ENCODE results near the gene LTBP1.

LTBP1 gene

GRCh38 chr2:33029926-33030325, 83.2 kb downstream of the LTBP1 start:
- H3K9ac ChIP-seq (ENCODE audit: low read length), result no peak overlapping the region
- no peak for DNase-seq (ENCODE audit: low read depth)
- no peaks in the 10 kb centered on the region for H3K27me3 ChIP-seq (replicated peaks; ENCODE audit: control insufficient read depth, insufficient read depth, low read length)
- H3K36me3 ChIP-seq (ENCODE audit: control insufficient read depth, insufficient read depth, low read length, severe bottlenecking), result no peaks in the 10 kb centered on the region
- peaks cover under 1% of the 10 kb centered on the region for H3K9me3 ChIP-seq (ENCODE audit: control insufficient read depth, low read length)
- H3K4me3 ChIP-seq (ENCODE audit: low read length), result no peak overlapping the region
- H3K4me1 ChIP-seq (ENCODE audit: control insufficient read depth, insufficient read depth, low read length), result peaks cover 5% of the 10 kb centered on the region

GRCh38 chr2:33030326-33030725, 83.6 kb downstream of the LTBP1 start:
- H3K9ac ChIP-seq (ENCODE audit: low read length), result no peak overlapping the region
- H3K36me3 ChIP-seq (ENCODE audit: control insufficient read depth, insufficient read depth, low read length, severe bottlenecking), result no peaks in the 10 kb centered on the region
- H3K4me1 ChIP-seq (ENCODE audit: control insufficient read depth, insufficient read depth, low read length), result peaks cover 5% of the 10 kb centered on the region
- H3K27me3 ChIP-seq (replicated peaks; ENCODE audit: control insufficient read depth, insufficient read depth, low read length), result no peaks in the 10 kb centered on the region
- H3K4me3 ChIP-seq (ENCODE audit: low read length), result no peak overlapping the region
- no peaks in the 10 kb centered on the region for H3K9me3 ChIP-seq (ENCODE audit: control insufficient read depth, low read length)
- DNase-seq (ENCODE audit: low read depth), result no peak

GRCh38 chr2:33032245-33032644, 85.5 kb downstream of the LTBP1 start:
- H3K9ac ChIP-seq (ENCODE audit: low read length), result no peak overlapping the region
- no peak for DNase-seq (ENCODE audit: low read depth)
- no peaks in the 10 kb centered on the region for H3K9me3 ChIP-seq (ENCODE audit: control insufficient read depth, low read length)
- peaks cover 5% of the 10 kb centered on the region for H3K4me1 ChIP-seq (ENCODE audit: control insufficient read depth, insufficient read depth, low read length)
- no peaks in the 10 kb centered on the region for H3K36me3 ChIP-seq (ENCODE audit: control insufficient read depth, insufficient read depth, low read length, severe bottlenecking)
- no peak overlapping the region for H3K4me3 ChIP-seq (ENCODE audit: low read length)
- H3K27me3 ChIP-seq (replicated peaks; ENCODE audit: control insufficient read depth, insufficient read depth, low read length), result no peaks in the 10 kb centered on the region

GRCh38 chr2:33033606-33034081, 86.9 kb downstream of the LTBP1 start:
- Histone ChIP-seq H3K9me3 (ENCODE audit: control insufficient read depth, low read length) (no peaks in the 10 kb centered on the region), H3K9ac (ENCODE audit: low read length) (peak overlapping the region; percentile 45), H3K4me1 (ENCODE audit: control insufficient read depth, insufficient read depth, low read length) (peaks cover 5% of the 10 kb centered on the region), H3K4me3 (ENCODE audit: low read length) (peak overlapping the region; percentile 71), H3K36me3 (ENCODE audit: control insufficient read depth, insufficient read depth, low read length, severe bottlenecking) (no peaks in the 10 kb centered on the region), H3K27me3 (replicated peaks; ENCODE audit: control insufficient read depth, insufficient read depth, low read length) (no peaks in the 10 kb centered on the region)
- peak; percentile 80 for DNase-seq (ENCODE audit: low read depth)

GRCh38 chr2:33034784-33035183, 88.0 kb downstream of the LTBP1 start:
- Histone ChIP-seq H3K9ac (ENCODE audit: low read length) (no peak overlapping the region), H3K4me3 (ENCODE audit: low read length) (peak overlapping the region; percentile 53), H3K4me1 (ENCODE audit: control insufficient read depth, insufficient read depth, low read length) (peaks cover 5% of the 10 kb centered on the region), H3K36me3 (ENCODE audit: control insufficient read depth, insufficient read depth, low read length, severe bottlenecking) (no peaks in the 10 kb centered on the region), H3K27me3 (replicated peaks; ENCODE audit: control insufficient read depth, insufficient read depth, low read length) (no peaks in the 10 kb centered on the region), H3K9me3 (ENCODE audit: control insufficient read depth, low read length) (no peaks in the 10 kb centered on the region)
- peak; percentile 73 for DNase-seq (ENCODE audit: low read depth)

GRCh38 chr2:33038230-33038629, 91.5 kb downstream of the LTBP1 start:
- no peak overlapping the region for H3K4me3 ChIP-seq (ENCODE audit: low read length)
- H3K9me3 ChIP-seq (ENCODE audit: control insufficient read depth, low read length), result no peaks in the 10 kb centered on the region
- H3K4me1 ChIP-seq (ENCODE audit: control insufficient read depth, insufficient read depth, low read length), result peaks cover 5% of the 10 kb centered on the region
- no peak overlapping the region for H3K9ac ChIP-seq (ENCODE audit: low read length)
- no peaks in the 10 kb centered on the region for H3K27me3 ChIP-seq (replicated peaks; ENCODE audit: control insufficient read depth, insufficient read depth, low read length)
- DNase-seq (ENCODE audit: low read depth), result no peak
- H3K36me3 ChIP-seq (ENCODE audit: control insufficient read depth, insufficient read depth, low read length, severe bottlenecking), result no peaks in the 10 kb centered on the region

- Histone ChIP-seq H3K27me3 (replicated peaks; ENCODE audit: control insufficient read depth, insufficient read depth, low read length) (no peaks in the 10 kb centered on the region), H3K9ac (ENCODE audit: low read length) (no peak overlapping the region), H3K9me3 (ENCODE audit: control insufficient read depth, low read length) (no peaks in the 10 kb centered on the region), H3K4me3 (ENCODE audit: low read length) (no peak overlapping the region), H3K36me3 (ENCODE audit: control insufficient read depth, insufficient read depth, low read length, severe bottlenecking) (no peaks in the 10 kb centered on the region), H3K4me1 (ENCODE audit: control insufficient read depth, insufficient read depth, low read length) (peaks cover 5% of the 10 kb centered on the region)
- DNase-seq (ENCODE audit: low read depth), result no peak
These were observed 92.0 kb downstream of the LTBP1 start for GRCh38 chr2:33038799-33039198.

GRCh38 chr2:33040541-33040940, 93.8 kb downstream of the LTBP1 start:
- Histone ChIP-seq H3K9ac (ENCODE audit: low read length) (no peak overlapping the region), H3K9me3 (ENCODE audit: control insufficient read depth, low read length) (no peaks in the 10 kb centered on the region), H3K4me1 (ENCODE audit: control insufficient read depth, insufficient read depth, low read length) (no peaks in the 10 kb centered on the region), H3K27me3 (replicated peaks; ENCODE audit: control insufficient read depth, insufficient read depth, low read length) (no peaks in the 10 kb centered on the region), H3K4me3 (ENCODE audit: low read length) (no peak overlapping the region), H3K36me3 (ENCODE audit: control insufficient read depth, insufficient read depth, low read length, severe bottlenecking) (no peaks in the 10 kb centered on the region)
- no peak for DNase-seq (ENCODE audit: low read depth)

- H3K27me3 ChIP-seq (replicated peaks; ENCODE audit: control insufficient read depth, insufficient read depth, low read length), result no peaks in the 10 kb centered on the region
- H3K9me3 ChIP-seq (ENCODE audit: control insufficient read depth, low read length), result no peaks in the 10 kb centered on the region
- no peaks in the 10 kb centered on the region for H3K36me3 ChIP-seq (ENCODE audit: control insufficient read depth, insufficient read depth, low read length, severe bottlenecking)
- H3K4me3 ChIP-seq (ENCODE audit: low read length), result no peak overlapping the region
- no peak overlapping the region for H3K9ac ChIP-seq (ENCODE audit: low read length)
- no peaks in the 10 kb centered on the region for H3K4me1 ChIP-seq (ENCODE audit: control insufficient read depth, insufficient read depth, low read length)
- DNase-seq (ENCODE audit: low read depth), result no peak
These were observed 95.5 kb downstream of the LTBP1 start for GRCh38 chr2:33042265-33042664.

- no peaks in the 10 kb centered on the region for H3K9me3 ChIP-seq (ENCODE audit: control insufficient read depth, low read length)
- no peak overlapping the region for H3K9ac ChIP-seq (ENCODE audit: low read length)
- no peaks in the 10 kb centered on the region for H3K36me3 ChIP-seq (ENCODE audit: control insufficient read depth, insufficient read depth, low read length, severe bottlenecking)
- DNase-seq (ENCODE audit: low read depth), result no peak
- H3K4me3 ChIP-seq (ENCODE audit: low read length), result no peak overlapping the region
- no peaks in the 10 kb centered on the region for H3K27me3 ChIP-seq (replicated peaks; ENCODE audit: control insufficient read depth, insufficient read depth, low read length)
- no peaks in the 10 kb centered on the region for H3K4me1 ChIP-seq (ENCODE audit: control insufficient read depth, insufficient read depth, low read length)
These were observed 96.1 kb downstream of the LTBP1 start for GRCh38 chr2:33042819-33043218.

GRCh38 chr2:33047939-33048338, 101.2 kb downstream of the LTBP1 start:
- H3K9me3 ChIP-seq (ENCODE audit: control insufficient read depth, low read length), result no peaks in the 10 kb centered on the region
- no peak overlapping the region for H3K4me3 ChIP-seq (ENCODE audit: low read length)
- H3K9ac ChIP-seq (ENCODE audit: low read length), result no peak overlapping the region
- DNase-seq (ENCODE audit: low read depth), result peak; percentile 51
- no peaks in the 10 kb centered on the region for H3K36me3 ChIP-seq (ENCODE audit: control insufficient read depth, insufficient read depth, low read length, severe bottlenecking)
- no peaks in the 10 kb centered on the region for H3K27me3 ChIP-seq (replicated peaks; ENCODE audit: control insufficient read depth, insufficient read depth, low read length)
- peaks cover 18% of the 10 kb centered on the region for H3K4me1 ChIP-seq (ENCODE audit: control insufficient read depth, insufficient read depth, low read length)

GRCh38 chr2:33051586-33052360, 105.0 kb downstream of the LTBP1 start:
- Histone ChIP-seq H3K9ac (ENCODE audit: low read length) (no peak overlapping the region), H3K36me3 (ENCODE audit: control insufficient read depth, insufficient read depth, low read length, severe bottlenecking) (no peaks in the 10 kb centered on the region), H3K4me1 (ENCODE audit: control insufficient read depth, insufficient read depth, low read length) (peaks cover 18% of the 10 kb centered on the region), H3K9me3 (ENCODE audit: control insufficient read depth, low read length) (no peaks in the 10 kb centered on the region), H3K4me3 (ENCODE audit: low read length) (peak overlapping the region; percentile 60), H3K27me3 (replicated peaks; ENCODE audit: control insufficient read depth, insufficient read depth, low read length) (no peaks in the 10 kb centered on the region)
- DNase-seq (ENCODE audit: low read depth), result peak; percentile 71

Data from adipocyte (in vitro differentiated cells).